GM20000 (cell line): ENCODE data around the gene DOCK10.

Experiments
- DNase-seq: peaks from one replicate; pipeline ENCODE4 v3.0.0; 2012; ENCODE audit warnings: low spot score
- TF ChIP-seq, protein P1 (sequence below): IDR thresholded peaks from 2 replicates; pipeline ENCODE4 v1.5.1; 2012; ENCODE audit warnings: mild to moderate bottlenecking, control low read depth; ENCODE audit errors: extremely low read depth, missing control alignments

Gene DOCK10

GRCh38 chr2:224847381-224847780 lies 194.9 kb downstream of the DOCK10 start:
- TF ChIP-seq, protein P1, sequence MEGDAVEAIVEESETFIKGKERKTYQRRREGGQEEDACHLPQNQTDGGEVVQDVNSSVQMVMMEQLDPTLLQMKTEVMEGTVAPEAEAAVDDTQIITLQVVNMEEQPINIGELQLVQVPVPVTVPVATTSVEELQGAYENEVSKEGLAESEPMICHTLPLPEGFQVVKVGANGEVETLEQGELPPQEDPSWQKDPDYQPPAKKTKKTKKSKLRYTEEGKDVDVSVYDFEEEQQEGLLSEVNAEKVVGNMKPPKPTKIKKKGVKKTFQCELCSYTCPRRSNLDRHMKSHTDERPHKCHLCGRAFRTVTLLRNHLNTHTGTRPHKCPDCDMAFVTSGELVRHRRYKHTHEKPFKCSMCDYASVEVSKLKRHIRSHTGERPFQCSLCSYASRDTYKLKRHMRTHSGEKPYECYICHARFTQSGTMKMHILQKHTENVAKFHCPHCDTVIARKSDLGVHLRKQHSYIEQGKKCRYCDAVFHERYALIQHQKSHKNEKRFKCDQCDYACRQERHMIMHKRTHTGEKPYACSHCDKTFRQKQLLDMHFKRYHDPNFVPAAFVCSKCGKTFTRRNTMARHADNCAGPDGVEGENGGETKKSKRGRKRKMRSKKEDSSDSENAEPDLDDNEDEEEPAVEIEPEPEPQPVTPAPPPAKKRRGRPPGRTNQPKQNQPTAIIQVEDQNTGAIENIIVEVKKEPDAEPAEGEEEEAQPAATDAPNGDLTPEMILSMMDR: no peak
- no peak for DNase-seq

GRCh38 chr2:224846686-224847085 lies 195.6 kb downstream of the DOCK10 start:
- TF ChIP-seq, protein P1: no peak
- no peak for DNase-seq

- TF ChIP-seq, protein P1: no peak
- no peak for DNase-seq
Observed at GRCh38 chr2:224846161-224846560, 196.1 kb downstream of the DOCK10 start.

GRCh38 chr2:224843141-224843540 lies 199.1 kb downstream of the DOCK10 start:
- no peak for DNase-seq
- TF ChIP-seq, protein P1: no peak

GRCh38 chr2:224841910-224842309 lies 200.4 kb downstream of the DOCK10 start:
- TF ChIP-seq, protein P1: no peak
- DNase-seq: no peak

DNA sequence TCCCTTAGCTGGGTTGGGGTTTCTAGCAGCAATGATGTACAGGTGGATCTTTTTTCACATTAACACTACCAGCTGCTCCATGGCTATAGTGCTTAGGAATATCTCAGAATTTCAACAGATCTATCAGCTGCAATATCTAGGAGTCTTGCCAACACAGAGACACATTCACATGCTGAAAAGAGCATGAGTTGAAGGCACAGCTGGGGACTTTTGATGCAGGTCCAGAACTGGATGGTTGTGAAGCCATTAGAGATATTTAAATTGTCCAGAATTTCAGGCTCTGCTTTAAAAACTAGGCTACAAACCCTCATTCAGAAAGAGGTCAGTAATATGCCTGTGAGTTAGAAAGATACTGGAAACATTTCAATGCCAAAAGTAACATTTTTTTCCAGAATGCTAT lies 203.9 kb downstream of the DOCK10 start:
- TF ChIP-seq, protein P1: no peak
- DNase-seq: no peak

DNA sequence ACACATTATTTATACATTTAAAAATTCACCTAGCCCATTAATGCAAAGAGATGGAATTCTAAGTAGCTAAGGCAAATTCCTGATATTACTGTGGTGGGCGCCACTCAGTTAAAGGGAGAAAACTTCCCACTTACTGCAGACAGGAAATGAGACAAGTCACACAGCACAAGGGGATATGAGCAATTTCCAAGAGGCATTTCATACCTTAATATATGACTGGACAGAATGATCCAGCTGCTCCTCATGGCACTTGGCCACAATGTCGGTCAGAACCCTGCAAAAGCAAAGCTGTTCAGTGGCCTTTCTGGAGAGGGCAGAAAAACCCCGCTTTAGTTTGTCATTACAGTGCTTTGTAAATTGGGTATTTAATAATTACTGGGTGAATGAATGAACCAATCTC lies 204.7 kb downstream of the DOCK10 start:
- no peak for DNase-seq
- TF ChIP-seq, protein P1: no peak
